Activated CD4-positive, CD25-positive, alpha-beta regulatory T cell treated with anti-CD3 and anti-CD28 coated beads, Interleukin-2, amount 50 U/mL, for 72 hours (primary cell): ENCODE results near the gene LYSMD4.

Source experiments
- DNase-seq: peaks from one replicate; pipeline ENCODE4 v3.0.0; 2021

LYSMD4 gene

DNA sequence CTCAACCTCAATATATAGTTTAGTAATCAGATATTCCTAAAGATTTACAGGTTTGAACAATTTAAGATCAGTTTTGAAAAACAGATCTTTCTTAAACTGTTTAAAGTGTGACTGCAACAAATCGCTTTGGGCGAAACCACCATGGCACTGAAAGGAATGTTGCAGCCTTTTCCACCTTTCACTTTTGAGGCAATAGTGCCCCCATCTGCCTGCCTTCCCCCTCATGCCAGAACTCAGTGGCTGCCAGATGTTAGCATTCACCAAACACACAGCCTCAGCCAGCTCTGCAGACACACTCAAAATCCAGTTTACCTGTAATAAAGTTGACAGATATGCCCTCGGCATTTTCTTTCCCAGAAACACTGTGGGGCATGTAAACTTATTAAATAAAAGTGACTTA, 3.3 kb downstream of the LYSMD4 start:
- DNase-seq: no peak

DNA sequence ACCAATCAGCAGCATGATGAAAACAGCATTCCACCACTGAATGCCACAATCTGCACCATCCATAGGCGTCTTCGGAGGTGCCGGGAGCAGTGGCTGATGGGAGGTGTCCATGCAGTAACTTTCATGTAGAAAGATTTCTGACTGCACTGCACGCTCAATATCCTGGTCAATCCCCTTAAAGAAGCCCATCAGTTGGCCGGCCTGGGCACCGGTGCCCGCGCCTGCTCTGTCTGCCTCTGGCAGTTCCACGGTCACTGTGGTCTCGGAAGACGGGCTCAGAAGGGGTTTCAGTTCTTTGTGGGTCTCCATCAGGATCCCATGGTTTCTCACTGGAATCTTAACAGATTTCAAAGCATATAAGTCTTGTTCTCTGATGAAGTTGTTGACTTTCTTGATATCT, 3.9 kb downstream of the LYSMD4 start:
- no peak for DNase-seq

DNA sequence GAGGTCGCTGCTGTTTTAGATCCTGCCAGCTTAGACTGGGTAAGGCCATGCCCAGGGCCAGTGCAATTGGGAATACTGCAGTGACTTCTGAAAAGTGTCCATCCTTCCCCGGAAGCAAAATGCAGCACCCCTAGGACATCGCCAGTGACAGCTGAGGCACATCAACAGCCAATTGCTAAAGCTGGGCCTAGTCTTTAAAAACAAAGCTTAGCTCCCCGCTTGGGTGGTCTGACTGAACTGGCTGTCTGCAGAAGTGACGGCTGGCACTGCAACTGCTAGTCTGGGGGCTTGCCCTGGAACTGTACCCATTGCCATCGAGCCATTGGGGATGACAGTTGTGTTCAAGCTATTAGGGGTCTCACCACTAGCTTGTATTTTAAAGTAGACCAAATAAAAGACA, 4.3 kb downstream of the LYSMD4 start:
- no peak for DNase-seq

DNA sequence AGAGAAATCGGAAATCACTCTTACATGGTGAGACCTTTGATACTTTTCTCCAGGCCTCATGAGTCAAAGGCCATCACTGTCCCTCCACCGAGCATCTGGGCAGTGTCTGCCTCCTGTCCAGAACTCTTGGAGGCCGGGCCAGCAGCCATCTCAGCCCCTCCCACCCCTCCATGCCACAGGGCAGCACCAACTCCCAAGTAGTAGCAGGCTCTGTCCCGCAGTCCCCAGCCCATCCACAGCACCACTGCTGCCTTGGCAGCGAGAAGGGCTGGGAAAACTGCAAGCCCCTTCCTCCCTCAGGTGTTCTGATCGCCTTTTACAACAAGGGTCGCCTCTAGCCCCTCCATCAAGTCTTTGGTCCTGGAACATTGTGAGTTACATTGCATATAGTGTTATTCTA, 5.5 kb downstream of the LYSMD4 start:
- no peak for DNase-seq

DNA sequence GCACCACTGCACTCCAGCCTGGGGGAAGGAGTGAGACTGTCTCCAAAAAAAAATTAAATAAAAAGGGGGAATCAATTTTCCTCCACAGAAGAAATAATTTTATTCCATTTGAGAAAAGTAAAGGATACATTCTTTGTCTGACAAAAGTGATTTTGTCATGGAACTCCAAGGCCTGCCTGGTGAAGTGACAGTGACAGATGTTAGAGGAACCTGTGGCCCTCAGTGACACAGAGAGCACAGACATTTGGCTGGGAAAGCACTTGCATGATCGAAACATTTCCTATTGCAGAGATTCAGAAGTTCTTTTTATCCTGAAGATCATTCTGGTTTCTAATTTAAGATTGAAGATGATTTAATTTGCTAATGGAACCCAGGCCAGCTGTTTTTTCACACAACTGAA, 5.9 kb downstream of the LYSMD4 start:
- no peak for DNase-seq

DNA sequence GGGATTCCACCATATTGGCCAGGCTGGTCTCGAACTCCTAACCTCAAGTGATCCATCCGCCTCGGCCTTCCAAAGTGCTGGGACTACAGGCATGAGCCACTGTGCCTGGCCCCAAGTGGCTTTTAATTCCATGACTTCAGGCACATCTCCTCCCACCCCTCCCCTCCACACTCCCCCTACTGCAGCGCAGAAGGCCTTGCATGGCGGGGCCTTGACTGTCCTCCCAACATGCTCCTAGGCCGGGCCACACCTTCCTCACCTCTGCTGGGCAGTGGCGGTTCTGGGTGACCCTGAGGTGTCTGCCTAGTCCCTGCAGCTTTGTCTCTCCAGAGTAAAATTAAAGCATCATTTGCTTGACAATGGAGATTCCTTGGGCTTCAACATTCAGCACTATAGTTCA, 6.9 kb downstream of the LYSMD4 start:
- no peak for DNase-seq

DNA sequence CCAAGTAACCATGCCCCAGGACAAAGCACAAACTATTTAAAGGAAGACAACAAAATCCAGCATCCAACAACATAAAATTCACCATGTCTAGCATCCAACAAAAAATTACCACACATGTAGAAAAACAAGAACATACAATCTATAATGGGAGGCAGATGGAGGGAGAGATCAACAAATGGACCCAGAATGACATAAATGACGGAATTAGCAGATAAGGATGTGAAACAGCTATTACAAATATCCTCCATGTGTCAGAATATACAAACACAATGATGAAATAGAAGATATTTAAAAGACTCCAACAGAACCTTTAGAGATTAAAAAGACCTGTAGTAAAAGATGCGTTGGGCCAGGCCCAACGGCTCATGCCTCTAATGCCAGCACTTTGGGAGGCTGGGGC, 10.8 kb downstream of the LYSMD4 start:
- DNase-seq: no peak

DNA sequence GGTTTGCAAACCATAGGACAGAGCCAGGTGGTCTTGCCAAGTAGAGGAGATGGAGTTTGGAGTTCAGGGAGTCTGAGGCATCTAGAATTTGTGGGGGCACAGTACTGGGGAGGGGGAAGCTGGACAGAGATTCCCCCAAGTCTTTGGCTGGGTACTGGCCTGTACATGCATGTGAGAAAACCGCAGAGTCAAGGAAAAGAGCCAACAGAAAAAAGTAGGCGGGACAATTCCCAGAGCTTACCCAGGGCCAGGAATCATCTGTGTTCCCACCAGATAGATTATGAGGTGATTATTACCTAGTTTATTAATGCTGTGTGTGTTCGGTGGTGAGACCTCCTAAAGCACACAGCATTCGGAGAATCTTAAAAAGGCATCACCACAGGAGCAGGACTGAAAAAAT, 11.3 kb downstream of the LYSMD4 start:
- no peak for DNase-seq

DNA sequence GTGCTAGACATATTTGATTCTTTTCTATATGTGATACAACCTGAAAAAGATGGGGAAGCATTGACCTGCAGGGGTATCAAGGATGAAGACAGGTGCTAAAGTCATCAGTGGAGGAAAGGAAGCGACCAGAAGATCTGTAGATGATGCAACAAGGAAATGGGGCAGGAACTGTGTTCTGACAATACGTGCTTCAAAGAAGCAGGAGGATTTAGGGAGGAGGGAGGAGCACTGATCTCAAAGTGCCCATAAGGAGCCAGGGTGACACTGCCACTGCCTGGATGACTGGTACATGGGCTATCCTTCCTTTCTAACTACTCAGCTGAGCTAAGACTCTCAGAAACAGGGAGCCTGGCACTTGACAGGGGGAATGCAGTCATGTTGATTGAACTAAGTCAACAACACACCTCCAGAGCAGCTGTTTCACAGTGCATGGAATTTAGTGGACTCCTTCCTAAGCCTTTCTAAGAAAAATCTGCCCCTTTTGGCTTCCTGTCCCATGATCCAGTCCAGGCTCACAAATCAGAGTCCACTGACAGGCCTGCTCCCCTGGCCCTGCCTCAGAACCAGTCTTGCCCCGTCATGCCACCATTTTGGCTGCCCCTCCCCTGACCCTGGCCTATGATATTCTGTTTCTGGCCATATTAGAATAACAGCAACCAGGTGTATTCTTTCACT, 12.0 kb downstream of the LYSMD4 start:
- no peak for DNase-seq

DNA sequence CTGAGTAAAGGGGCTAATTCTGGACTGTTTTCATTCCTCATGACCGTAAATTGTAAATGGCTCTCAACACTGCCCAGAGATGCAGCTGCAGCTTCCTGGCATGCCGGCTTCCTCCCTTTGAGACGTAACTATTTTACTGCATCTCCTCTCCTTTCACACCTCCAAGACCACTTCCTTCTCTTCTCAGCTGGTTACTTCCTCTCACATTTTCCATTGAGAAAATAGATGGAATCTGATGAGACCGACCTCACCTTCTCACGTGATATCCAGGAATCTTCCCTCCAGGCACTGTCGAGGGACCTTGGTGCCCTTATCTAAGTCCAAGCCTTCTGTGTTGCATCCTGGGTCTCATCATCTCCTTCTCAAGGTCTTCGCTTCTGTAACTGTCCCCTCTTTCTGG, 12.7 kb downstream of the LYSMD4 start:
- no peak for DNase-seq

DNA sequence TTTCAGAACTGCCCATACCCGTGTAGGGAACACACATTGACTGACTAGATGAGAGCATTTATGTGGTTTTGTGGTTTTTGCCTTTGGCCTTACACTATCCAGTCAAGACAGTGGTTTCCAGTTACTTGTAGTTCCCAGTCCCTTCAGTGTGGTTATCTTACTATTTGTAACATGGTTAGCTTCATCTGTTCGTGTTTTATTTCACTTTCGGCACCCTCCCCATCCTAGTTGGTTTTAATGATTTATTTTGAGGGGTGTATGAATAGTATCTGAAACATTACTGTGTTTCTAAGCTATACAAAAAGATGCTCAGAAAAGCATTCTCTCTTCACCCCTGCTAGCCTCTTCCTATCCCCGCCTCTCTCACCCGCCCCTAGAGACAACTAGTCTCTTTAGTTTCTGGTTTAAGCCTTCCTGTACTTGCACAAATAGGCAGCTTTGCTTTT, 14.1 kb downstream of the LYSMD4 start:
- no peak for DNase-seq

DNA sequence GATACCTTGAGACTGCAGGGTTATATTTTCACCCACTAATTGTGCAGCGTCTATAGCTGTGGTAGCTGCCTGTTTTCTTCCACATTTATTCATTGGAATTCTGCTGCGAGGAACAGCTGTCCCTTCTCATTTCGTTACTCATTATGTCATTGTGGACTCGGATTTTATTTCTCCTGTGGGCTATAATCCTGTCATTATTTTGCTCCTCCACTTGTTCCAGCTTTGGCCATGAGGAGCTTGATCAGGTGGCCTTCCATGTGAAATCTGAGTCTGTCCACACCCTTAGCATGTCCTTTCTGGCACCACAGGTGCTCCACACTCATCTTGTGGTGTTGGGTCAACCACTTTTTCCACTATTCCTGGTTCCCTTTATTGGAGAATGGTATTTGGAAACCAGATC, 14.8 kb downstream of the LYSMD4 start:
- no peak for DNase-seq

DNA sequence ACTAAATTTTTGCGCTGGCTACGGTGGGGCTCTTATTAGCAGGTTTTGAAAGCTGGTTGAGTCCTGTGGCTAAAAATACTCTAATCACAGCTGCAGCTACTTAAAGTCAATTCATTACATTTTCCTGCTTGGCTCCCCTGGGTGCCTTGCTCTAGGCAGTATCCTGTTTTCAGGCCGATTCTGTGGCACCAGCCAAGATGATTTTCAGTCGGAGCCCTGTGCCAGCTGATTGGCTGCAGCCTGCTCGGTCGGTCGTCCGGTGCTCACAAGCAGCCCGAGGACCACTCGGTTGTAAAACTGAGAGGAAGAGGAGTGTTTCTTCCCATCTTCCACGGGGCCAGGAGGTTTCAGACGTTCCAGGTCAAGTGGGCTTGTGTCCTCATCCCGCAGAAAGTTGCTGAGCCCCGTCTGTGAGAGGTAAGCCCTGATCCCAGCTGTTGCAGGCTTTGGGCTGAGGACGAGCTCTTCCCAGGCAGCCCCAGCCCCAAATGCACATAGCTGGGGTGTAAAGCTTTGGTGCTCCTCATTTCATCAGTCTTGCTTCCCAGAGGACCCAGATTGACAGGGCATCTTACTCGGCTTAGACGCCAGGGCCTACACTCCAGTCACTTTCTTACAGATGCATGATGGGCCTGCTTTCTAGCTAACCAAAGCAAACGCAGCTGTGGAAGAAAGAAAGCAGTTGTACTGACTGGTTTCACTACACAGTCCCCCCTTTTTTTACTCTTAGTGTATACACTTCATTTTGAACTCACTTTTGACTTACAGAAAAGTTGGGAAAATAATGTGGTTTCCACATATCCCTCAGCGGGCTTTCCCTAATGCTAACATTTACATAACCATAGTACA, 15.9 kb downstream of the LYSMD4 start:
- DNase-seq: no peak

DNA sequence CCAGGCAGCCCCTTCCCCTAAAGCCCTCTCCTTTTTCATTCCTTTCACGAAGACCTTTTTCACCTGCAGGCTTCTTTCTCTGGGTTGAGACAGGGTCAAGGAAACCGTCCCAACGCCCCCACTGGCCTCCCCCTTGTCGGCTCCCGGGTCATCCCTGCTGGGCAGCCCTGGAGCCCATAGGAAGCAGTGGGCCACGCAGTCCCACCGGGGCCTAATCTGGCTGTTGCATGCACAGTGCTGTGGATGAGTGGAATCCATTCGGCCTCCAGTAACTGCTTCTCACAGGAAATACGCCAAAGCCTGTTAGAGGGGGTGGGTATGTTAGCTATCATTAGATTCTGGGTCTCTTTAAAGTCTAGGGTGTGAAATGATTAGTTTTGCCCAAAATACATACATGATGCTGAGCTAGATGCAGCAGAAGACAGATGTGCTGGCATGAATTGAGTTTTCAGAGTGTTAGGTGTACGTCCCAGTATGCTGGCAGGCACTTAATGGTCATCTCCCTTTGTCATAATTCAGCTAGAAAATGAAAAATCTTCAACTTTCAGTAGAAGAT, 16.6 kb downstream of the LYSMD4 start:
- DNase-seq: no peak

DNA sequence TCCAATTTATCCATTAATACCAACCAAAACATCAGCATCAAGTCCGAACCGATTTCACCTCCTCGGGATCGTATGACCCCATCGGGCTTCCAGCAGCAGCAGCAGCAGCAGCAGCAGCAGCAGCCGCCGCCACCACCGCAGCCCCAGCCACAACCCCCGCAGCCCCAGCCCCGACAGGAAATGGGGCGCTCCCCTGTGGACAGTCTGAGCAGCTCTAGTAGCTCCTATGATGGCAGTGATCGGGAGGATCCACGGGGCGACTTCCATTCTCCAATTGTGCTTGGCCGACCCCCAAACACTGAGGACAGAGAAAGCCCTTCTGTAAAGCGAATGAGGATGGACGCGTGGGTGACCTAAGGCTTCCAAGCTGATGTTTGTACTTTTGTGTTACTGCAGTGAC, 20.8 kb downstream of the LYSMD4 start:
- no peak for DNase-seq

DNA sequence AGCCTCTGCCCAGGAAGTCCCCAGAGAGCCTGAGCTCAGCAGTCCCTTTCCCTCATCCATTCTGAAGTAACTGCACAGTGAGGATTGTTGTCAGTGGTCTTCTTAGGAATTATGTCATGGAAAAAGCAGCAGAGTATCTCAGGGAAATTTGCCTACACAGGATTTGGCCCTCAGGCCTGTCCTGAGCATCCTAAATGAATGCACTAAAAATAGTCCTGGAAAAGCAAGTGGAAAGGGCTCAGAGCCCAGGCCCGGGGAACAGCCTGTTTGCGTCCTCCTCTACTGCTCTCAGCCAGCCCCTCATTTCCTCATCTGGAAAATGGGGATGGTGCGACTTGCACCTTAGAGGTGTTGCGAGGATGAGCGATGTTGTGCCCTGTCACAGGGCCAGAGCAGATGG, 21.6 kb downstream of the LYSMD4 start:
- no peak for DNase-seq

DNA sequence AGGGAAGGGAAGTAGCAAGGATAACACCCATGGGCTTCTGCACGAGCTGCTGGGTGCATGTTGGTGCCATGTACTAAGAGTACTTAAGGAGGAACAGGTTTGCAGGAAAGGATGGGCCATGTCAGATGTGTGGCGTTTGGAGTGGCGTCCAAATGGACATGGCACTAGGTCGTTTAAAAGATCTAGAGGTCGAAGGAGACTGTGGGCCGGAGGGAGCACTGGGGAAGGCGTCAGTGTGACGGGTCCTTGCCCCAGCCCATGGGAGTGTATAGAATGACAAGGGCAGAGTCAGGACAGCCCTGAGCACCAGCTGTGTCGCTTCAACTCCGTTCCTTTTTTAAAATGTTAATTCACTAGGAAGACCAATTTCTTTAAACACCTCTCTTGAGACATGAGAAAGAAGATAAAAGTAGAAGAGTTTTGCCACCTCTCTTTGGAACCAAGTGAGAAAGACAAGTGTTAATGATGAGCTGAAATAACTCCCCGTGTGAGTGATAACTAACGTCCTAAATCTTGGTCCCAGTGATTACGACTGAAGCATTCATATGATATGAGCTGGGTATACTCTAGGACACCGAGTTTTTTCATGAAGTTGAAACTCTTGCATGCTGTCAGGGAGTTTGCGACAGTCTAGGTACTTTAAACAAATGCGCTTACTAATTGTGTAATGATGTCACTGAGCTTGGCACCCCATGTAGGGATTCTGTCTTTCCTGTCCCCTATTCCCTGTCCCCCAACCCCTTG, 23.8 kb downstream of the LYSMD4 start:
- no peak for DNase-seq

DNA sequence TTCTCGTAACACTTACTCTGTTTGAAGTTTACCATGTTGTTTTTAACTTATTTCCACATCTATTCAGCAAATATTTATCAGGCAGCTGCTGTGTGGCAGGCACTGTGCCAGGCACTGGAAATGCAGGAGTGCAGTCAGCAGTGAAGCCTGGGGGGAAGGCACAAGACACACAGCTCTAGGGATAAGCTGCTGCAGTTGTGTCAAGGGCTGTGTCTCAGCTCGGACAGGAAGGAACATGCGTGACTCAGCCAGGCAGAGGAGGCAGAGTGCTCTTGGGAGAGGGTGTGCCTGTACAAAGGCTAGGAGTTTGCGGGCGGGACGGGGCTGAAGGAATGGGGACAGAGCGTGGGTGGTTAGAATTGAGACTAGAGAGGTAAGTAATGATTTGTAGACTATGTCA, 24.7 kb downstream of the LYSMD4 start:
- no peak for DNase-seq

DNA sequence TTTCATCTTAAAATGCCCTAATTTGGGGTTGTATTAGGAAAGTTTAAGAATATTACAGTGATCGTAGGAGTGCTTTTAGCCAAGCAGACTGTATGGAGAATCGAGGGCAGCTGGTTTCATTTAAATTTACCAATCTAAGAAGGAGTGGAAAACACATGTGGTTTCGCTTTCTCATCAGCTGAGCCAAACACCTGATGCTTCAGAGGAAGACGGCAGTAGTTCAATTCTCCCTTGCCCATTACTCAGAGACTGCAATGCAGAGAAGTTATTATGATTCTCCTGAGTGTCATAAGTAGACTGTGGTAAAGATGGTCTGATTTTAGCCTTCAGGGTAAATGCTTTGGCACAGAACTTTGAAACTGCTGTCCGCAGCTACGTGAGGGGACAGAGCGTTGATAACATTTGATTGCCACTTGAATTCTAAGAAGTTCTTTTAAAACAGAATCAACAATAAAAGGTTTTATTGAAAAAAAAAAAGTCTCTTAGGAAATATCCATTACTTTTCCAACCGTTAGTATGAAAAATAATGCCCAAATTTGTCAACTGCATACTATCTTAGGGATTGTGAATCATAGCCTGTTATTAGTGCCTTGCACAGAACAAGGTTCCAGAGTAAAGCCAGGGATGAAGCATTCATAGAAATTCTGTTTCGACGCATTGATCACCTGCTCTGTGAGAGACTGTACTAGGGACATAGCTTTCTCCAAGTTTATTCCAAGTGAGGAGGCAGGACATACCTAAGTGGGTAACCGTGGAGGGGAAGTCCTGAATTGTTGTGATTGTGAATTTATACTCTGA, 25.6 kb downstream of the LYSMD4 start:
- DNase-seq: no peak

DNA sequence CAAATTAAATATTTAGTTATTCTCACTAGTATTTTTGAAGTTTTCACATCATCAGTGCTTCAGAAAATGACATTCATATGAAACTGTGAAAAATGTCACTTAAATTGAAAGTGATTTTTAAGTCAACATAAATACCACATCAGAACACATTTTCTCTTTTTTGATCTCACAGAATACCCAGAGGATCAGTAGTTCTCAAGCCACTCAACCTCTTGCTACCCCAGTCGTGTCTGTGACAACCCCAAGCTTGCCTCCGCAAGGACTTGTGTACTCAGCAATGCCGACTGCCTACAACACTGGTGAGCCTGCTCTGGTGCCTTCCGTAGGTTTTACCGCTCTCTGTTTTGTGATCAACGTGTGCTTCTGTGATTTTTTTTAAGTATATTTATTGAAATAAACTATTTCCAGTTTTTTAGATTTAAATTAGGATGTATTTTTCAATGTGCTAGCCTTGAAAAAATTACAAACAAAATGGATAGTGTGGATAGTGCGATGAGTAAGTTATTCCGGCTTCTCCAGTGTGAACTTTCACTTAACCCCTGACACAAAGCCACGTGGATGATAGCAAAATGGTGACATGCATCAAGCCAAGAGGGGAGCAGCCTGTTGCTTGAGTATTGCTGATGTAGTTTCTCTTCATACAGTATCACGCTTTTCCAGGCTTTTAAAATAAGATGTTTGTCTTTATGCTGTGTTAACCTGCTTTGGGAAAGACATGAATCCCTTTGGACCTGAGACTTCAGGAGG, 26.5 kb downstream of the LYSMD4 start:
- no peak for DNase-seq

DNA sequence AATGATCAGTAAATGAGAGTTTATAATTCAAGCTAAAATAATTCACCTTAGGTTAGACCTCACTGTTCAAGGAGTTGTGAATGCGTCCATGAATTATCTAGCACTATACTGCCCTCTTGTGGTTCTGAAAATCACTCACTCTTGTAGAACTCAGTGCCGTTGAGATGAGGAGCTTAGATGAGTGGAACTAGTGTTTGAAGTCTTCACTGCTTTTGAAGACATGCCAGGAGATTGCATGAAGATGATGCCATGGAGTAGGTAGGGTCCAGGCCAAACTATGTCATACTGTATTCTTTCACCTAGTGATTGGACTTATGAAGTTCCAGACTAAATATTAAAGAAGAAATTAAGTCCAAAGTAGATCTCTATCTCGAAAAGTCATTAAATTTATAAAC, 28.8 kb downstream of the LYSMD4 start:
- DNase-seq: no peak
